NK-92 treated with Interleukin-12 subunit alpha and Interleukin-12 subunit beta, amount 100 ng/mL, for 24 hours (cell line): Measurements from ENCODE around the gene LIM2.
"Not testable (repeated sequence)": the region's sequence is repeated elsewhere in the genome, so short reads cannot be mapped to it uniquely, and the experiment has no call there.

Experiments used
- DNase-seq: peaks from one replicate; lab custom pipeline; 2025; lab: John Stamatoyannopoulos, UW

The LIM2 gene

DNA sequence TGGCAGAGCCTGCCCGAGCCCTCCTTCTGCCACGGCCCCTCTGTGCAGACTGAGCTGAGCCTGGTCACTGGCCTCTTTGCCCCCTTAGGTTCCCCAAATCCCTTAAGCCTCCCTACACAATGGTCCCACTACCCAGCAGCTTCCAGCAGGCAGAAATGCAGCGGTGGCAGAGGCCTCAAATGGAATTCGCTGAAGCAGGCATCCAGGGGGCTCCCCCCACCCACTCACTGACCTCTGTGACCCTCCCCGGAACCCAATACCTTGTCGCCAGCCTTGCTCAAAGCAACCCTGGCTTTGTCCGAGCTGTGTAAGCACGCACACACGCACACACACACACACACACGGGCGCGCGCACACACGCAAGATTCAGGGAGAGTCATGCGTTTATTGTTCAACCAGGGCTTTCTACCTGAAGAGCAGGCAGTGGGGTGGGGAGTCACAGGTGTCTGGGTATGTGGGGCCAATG is at the start of gene LIM2:
Gene LIM2, minus strand, starts transcription at position 51 of the 466 bp plus-strand sequence. CDS start 531 bp downstream, outside the sequence.
- no peak for DNase-seq

- DNase-seq: no peak
Observed at GRCh38 chr19:51434456-51434855, 46.7 kb upstream of the LIM2 start.

DNA sequence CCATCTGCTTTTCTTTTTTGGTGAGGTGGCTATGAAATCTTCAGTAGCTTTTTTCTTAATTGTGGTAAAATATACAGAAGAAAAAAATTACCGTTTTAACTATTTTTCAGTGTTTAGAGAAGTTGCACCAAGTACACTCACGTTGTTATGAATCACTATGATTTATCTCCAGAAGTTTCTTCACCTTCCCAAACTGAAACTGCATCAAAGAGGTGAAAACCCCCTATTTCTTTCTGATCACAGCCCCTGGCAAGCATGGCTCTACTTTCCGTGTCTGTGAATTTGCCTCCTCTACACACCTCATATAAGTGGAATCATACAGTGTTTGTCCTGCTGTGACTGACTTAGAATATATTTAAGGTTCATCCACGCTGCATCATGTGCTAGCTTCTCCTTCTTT is 45.3 kb upstream of the LIM2 start:
- no peak for DNase-seq

DNA sequence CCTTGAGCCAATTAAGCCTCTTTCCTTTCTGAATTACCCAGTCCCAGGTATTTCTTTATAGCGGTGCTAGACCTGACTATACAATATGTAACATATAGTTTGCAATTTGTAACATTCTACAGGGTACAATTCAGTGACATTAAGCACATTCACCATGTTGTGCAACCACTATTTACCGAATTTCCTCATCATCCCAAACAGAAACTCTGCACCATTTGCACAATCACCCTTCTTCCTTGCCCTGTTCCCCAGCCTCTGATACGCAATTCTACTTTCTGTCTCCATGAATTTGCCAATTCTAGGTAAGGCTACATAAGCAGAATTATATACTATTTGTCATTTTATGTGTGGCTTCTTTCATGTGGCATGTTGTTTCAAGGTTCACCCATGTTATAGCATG is 43.4 kb upstream of the LIM2 start:
- no peak for DNase-seq

DNA sequence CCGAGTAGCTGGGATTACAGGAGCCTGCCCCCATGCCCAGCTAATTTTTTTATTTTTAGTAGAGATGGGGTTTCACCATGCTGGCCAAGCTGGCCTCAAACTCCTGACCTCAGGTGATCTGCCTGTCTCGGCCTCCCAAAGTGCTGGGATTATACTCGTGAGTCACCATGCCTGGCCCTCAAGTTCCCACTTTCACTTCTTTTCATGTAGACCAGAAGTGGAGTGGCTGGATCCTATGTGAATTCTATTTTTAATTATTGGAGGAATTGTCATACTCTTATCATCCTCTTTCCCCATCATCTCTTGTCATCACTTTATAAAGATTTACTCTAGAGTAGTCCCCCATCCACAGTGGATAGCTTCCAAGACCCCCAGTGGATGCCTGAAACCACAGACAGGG is 42.4 kb upstream of the LIM2 start:
- no peak for DNase-seq

DNA sequence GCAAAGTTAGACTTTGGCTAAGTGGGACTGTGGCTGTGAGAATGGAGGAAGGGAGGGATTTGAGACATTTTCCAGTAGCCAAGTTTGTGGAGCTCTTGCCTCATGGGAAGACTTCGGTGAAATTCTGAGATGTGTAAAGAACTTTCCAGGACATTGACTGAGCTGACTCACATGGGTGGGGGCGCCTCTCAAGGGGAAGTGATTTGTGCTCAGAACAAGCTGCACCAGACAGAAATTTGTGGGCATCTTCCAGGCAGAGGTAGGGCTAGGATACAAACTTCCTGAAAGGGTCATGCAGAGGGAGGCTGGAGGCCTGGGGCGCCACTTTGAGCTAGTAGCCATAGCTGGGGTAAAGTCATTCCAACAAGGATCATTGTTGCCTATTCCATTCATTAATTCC is 39.4 kb upstream of the LIM2 start:
- DNase-seq: no peak

DNA sequence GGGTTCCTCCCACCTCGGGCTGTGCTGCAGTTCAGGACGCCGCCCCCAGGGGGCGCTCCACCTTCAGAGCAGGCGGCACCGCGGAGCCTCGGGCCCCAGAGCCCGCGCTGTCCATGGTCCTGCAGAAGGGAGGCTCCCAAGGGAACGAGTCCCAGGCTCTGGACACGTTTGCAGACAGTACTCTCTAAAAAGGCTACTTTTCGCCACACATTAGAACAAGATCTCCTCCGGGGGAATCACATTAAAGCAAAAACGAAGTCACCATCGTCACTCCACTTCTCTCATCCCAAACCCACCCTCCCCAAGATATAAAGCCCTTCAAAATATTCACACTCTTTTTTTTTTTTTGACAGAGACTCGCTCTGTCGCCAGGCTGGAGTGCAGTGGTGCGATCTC is 34.3 kb upstream of the LIM2 start:
- peak; percentile 72 for DNase-seq

DNA sequence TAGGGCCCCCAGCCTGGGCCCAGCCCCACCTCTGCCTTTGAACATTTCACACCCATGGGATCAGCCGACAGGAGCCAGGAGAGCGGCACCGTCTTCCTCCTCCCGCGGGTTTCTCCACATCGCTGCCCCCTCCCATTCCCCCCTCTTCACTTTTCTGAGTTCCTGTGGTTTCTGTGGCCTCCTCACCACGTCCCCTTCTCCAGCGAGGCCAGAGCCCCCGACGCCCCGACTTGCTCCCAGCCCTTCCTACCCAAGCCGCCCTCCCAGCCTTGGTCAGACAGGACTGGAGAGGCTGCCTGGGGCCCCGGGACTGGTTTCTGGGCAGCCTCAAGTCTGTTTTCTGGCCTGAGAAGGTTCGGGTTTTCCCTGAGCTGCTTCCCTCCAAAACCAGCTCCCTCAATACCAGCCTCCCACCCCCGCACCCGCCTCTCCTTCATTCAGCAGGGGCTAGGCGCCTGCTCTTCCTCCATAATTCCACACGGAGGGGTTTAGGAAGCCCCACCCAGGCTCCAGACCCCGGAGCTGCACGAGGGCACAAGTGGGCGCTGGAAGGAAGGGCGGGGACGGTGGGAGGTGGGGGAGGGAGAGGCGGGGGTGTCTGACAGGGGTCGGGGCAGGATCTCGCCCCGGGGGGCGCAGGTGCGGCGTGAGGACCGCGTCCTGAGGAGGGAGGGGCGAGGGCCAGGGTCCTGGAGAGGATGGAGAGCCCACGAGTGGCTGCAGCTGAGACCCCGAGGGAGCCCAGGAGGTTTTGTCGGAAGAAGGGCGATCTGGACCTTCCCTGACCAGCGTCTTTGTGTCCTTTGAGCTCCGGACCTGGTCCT is 33.7 kb upstream of the LIM2 start:
- no peak for DNase-seq

GRCh38 chr19:51420511-51420910 is 32.7 kb upstream of the LIM2 start:
- not testable (repeated sequence) for DNase-seq

DNA sequence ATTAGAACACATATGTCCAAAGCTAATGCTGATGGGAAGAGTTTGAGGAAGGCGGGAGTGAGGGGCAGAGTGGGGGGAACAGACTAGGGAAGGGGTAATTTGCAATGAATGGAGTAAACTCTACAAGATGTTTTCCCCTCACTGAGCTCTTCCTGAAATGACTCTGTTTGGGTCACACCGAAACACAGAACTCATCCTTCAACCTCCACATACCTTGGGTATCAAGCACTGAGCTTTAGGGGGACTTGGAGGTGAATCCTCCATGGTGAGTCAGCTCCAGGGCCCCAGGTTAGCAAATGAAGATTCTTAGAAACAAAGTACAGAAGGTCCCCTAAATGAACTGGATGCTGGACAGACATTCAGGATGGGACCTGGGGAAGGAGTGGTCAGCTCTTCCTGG is 30.9 kb upstream of the LIM2 start:
- DNase-seq: no peak

DNA sequence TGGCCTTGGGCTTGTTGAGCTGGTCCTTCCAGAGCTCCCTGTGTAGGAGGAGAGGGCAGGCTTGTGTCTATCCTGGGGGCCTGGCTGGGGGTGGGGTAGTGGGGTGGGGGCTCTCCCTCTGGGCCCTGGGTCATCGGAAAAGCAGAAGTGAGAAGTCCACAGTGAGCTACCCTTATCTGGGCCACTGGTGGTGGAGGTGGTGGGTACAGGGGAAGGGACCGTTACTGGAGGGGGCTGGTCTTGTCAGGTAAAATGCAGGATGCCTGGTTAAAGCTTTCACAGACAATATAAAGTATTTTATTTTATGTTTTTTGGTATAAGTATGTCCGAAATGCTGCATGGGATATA is 30.0 kb upstream of the LIM2 start:
- DNase-seq: no peak

DNA sequence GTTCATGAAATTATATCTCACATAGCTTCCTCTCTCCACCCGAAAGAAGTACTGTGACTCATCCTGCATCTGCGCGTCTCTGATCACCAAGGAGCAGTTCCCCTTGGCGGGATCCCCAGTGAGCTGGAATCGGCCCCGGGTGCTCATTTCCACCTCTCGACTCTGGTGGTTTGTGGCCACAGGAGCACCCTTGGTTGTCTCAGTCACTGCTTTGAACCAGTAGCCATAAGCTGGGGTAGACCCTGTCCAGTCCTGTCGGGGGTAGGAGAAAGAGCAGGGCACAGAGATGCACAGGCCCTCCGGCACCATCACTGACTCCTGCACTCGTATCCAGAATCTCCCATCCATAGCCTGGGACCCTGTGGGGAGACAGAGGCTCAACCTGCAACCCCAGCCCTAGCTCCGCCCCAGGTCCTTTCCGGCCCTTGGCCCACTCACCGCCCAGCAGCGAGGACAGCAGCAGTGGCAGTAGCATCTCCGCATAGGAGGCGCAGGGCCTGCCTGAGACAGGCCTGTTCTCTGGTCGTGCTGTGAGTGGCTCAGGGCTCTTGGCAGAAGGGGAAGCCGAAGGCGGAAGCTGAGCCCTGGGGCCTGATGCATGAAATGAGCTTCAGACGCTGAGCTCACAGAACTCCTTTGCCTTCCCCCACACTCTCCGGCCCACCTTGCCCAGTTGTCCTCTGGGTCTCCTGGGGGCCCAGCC is 29.5 kb upstream of the LIM2 start, which contains the start of gene SIGLEC10:
Gene SIGLEC10, minus strand, starts transcription at position 536 of the 703 bp plus-strand sequence. Its CDS starts 61 bp downstream, at position 475.
- no peak for DNase-seq

DNA sequence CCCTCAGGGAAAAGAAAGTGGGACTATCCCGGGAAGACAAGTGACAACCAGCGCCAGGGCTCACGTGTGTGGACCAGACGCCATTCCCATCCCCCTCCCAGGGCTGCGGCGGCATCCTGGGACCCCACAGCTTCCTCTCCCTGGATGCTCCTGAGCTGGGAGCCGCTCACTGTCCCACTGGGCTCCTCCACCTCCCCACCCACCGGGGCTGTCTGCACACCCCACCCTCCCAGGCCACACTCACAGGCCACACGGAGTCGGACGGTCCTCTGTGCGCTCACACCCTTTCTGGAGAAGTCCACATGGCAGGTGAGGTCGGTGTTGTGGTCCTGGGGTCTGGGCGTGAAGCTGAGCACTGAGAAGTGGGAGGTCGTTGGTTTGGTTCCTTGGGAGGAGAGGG is 28.6 kb upstream of the LIM2 start:
- not testable (repeated sequence) for DNase-seq

DNA sequence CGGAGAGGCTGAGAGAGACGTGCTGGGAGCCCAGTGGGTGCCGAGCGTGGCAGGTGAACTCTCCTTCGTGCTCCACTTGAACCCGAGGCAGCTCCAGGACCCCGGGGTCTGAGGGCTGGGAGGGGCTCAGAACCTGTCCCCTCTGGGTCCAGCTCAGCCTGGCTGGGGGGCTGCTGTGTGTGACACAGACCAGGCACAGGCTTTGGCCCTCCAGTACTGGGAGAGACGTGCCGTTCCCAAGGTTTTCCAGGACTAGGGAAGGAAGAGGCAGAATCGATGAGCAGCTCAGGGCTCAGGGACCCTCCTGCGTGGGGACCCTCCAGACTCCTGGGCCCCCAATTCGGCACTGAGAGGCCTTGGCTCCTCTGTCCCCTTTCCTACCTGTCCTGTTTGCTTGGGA is 27.4 kb upstream of the LIM2 start:
- DNase-seq: no peak

- no peak for DNase-seq
Observed at GRCh38 chr19:51410950-51411748, 23.4 kb upstream of the LIM2 start.

GRCh38 chr19:51407511-51408131 is 19.8 kb upstream of the LIM2 start:
- DNase-seq: no peak

DNA sequence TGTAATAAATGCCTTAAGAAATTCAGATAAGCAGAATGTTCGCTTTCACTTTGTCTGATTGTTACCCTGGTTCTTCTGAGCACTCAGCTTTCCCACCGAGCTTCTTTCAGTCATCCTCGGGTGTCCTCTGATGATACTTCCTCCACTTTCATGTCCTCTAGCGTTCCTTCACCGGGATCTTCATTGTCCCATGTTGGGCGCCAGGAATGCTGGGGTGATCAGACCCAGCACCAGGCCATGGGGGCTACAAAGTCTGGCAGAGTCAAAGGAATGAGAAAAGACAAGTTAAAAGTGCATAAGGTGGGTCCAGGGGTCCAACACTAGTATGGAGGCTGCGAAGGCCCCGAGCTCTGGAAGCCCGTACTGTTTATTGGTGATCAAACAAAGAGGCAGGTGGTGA is 14.3 kb upstream of the LIM2 start:
- no peak for DNase-seq

- DNase-seq: not testable (repeated sequence)
Observed at GRCh38 chr19:51399936-51400335, 12.2 kb upstream of the LIM2 start.

- no peak for DNase-seq
Observed at GRCh38 chr19:51399231-51399630, 11.5 kb upstream of the LIM2 start.

DNA sequence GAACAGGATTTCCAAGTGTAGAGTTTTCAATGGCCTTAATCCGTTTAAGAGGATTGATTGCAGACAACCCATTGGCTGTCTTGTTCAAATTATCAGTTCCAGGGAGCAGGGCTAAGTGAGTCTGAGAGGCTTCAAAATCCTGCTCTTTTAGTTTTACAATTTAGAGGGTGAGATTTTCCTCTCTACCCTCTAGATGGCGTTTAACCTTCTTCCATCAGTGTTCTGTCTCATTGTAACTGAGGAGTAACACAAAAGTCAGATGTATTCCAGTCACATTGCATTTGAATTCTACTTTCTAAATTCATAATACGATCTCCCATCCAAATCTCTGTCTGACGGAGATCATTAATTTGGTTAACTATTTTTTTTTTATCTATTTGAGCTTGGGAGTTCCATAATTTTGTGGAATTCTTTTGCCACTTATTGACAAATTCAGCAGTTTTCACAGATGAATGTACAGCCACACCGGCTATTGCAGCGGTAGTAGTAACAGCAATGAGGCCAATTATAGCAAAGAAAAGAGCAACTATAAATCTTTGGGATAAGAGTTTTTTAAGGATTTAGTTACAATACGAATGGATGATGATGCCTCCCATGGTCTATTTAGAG is 10.4 kb upstream of the LIM2 start:
- no peak for DNase-seq

GRCh38 chr19:51397453-51397852 is 9.7 kb upstream of the LIM2 start:
- DNase-seq: not testable (repeated sequence)

GRCh38 chr19:51396175-51396574 is 8.4 kb upstream of the LIM2 start:
- DNase-seq: no peak
